Measurements from ENCODE around the gene PAX8. TPM values are rescaled to one million over a fixed set of nuclear protein-coding genes. Genes with fewer than 3 reads are reported as not detected.

PAX8 gene
- total and polyA plus RNA-seq, 2 of the 13 experiments (the other 11 are each of a cell fraction or from before 2014, with no cell fraction given) = 1.5 to 8.8 TPM

- TF ChIP-seq GLMP (CRISPR knock-in tag; IDR thresholded peaks at IDR 0.05; ENCODE audit: borderline replicate concordance) (no peak), SMARCC2 (IDR thresholded peaks at IDR 0.05) (no peak), SOX5 (CRISPR knock-in tag; IDR thresholded peaks at IDR 0.05; ENCODE audit: borderline replicate concordance) (peak; percentile 69; the same call in 1 of the 2 replicates), AGO1 (IDR thresholded peaks at IDR 0.05; ENCODE audit: low read depth, low read length, poor library complexity, severe bottlenecking) (no peak), ZNF543 (CRISPR knock-in tag; IDR thresholded peaks at IDR 0.05) (no peak), CCDC6 (CRISPR knock-in tag; IDR thresholded peaks at IDR 0.05) (no peak), ZNF737 (CRISPR knock-in tag; IDR thresholded peaks at IDR 0.05; ENCODE audit: borderline replicate concordance) (no peak), SYNCRIP (IDR thresholded peaks at IDR 0.05; ENCODE audit: insufficient read depth, low read depth, low read length) (no peak), KLF12 (CRISPR knock-in tag; IDR thresholded peaks at IDR 0.05; ENCODE audit: borderline replicate concordance) (no peak), KDM2A (CRISPR knock-in tag; IDR thresholded peaks at IDR 0.05; ENCODE audit: borderline replicate concordance, low read depth) (peak; percentile 48; the same call in 1 of the 2 replicates), ZNF362 (CRISPR knock-in tag; IDR thresholded peaks at IDR 0.05; ENCODE audit: borderline replicate concordance) (no peak), HNF4A (CRISPR knock-in tag; IDR thresholded peaks at IDR 0.05) (peak; percentile 52; the same call in 1 of the 2 replicates), ESRRA (CRISPR knock-in tag; IDR thresholded peaks at IDR 0.05; ENCODE audit: low read depth) (peak; percentile 67; the same call in 1 of the 2 replicates), FLYWCH1 (CRISPR knock-in tag; IDR thresholded peaks at IDR 0.05) (no peak), SMC3 (IDR thresholded peaks at IDR 0.05; ENCODE audit: low read length) (no peak), ZBED4 (CRISPR knock-in tag; IDR thresholded peaks at IDR 0.05; ENCODE audit: borderline replicate concordance) (no peak)
- TF ChIP-seq, protein P1, sequence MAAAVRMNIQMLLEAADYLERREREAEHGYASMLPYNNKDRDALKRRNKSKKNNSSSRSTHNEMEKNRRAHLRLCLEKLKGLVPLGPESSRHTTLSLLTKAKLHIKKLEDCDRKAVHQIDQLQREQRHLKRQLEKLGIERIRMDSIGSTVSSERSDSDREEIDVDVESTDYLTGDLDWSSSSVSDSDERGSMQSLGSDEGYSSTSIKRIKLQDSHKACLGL (CRISPR knock-in tag; IDR thresholded peaks at IDR 0.05) = 0 out of 2 replicates have a peak, but pooled peaks have one; percentile 39
- TF ChIP-seq, protein P2, sequence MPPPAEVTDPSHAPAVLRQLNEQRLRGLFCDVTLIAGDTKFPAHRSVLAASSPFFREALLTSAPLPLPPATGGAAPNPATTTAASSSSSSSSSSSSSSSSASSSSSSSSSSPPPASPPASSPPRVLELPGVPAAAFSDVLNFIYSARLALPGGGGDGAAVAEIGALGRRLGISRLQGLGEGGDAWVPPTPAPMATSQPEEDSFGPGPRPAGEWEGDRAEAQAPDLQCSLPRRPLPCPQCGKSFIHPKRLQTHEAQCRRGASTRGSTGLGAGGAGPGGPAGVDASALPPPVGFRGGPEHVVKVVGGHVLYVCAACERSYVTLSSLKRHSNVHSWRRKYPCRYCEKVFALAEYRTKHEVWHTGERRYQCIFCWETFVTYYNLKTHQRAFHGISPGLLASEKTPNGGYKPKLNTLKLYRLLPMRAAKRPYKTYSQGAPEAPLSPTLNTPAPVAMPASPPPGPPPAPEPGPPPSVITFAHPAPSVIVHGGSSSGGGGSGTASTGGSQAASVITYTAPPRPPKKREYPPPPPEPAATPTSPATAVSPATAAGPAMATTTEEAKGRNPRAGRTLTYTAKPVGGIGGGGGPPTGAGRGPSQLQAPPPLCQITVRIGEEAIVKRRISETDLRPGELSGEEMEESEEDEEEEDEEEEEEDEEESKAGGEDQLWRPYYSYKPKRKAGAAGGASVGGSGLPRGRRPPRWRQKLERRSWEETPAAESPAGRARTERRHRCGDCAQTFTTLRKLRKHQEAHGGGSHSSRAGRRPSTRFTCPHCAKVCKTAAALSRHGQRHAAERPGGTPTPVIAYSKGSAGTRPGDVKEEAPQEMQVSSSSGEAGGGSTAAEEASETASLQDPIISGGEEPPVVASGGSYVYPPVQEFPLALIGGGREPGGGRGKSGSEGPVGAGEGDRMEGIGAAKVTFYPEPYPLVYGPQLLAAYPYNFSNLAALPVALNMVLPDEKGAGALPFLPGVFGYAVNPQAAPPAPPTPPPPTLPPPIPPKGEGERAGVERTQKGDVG (CRISPR knock-in tag; IDR thresholded peaks at IDR 0.05; ENCODE audit: borderline replicate concordance) = no peak; the same call in 1 of the 2 replicates
These were observed 58.7 kb downstream of the PAX8 start (continued) for GRCh38 chr2:113219889-113220641.
